Measurements from ENCODE around the gene SYNPR. TPM values are rescaled to one million over a fixed set of nuclear protein-coding genes. Genes with fewer than 3 reads are reported as not detected.

SYNPR gene
- total RNA-seq, 1 experiment from 2014 or later: 0.85 TPM

GRCh38 chr3:63508771-63509170, 230.7 kb downstream of the SYNPR start:
- ChIA-PET POLR2A (no interaction called here), CTCF (no interaction called here)
- Mint-ChIP-seq H3K4me1 (peaks cover 37% of the 10 kb centered on the region), H3K36me3 (no peaks in the 10 kb centered on the region), H3K4me3 (no peak overlapping the region), H3K27me3 (ENCODE audit: low read depth) (no peaks in the 10 kb centered on the region), H3K9me3 (peaks cover 4% of the 10 kb centered on the region), H3K27ac (no peak overlapping the region)
- DNase-seq (ENCODE audit: low spot score): no peak
- TF ChIP-seq E2F4 (CRISPR knock-in tag; IDR thresholded peaks at IDR 0.05; ENCODE audit: borderline replicate concordance, low read depth): no peak
- ATAC-seq: no peak

- no peak for TF ChIP-seq SMAD3 (CRISPR knock-in tag; IDR thresholded peaks at IDR 0.05; ENCODE audit: borderline replicate concordance)
- TF ChIP-seq ETV6 (CRISPR knock-in tag; IDR thresholded peaks at IDR 0.05): no peak
- TF ChIP-seq CREB1 (CRISPR knock-in tag; IDR thresholded peaks at IDR 0.05): no peak
- TF ChIP-seq ZNF532 (CRISPR knock-in tag; IDR thresholded peaks at IDR 0.05; ENCODE audit: borderline replicate concordance): no peak
- no peak for TF ChIP-seq ZNF219 (CRISPR knock-in tag; IDR thresholded peaks at IDR 0.05; ENCODE audit: borderline replicate concordance)
- TF ChIP-seq HMGXB4 (CRISPR knock-in tag; IDR thresholded peaks at IDR 0.05): no peak
- TF ChIP-seq STAT6 (CRISPR knock-in tag; conservative IDR thresholded peaks at IDR 0.05; ENCODE audit: low read depth): no peak
- no peak for TF ChIP-seq TEAD4 (CRISPR knock-in tag; IDR thresholded peaks at IDR 0.05)
- TF ChIP-seq SP1 (CRISPR knock-in tag; conservative IDR thresholded peaks at IDR 0.05): no peak
- CTCF ChIA-PET: no interaction called here
- no peak overlapping the region for H3K4me3 Mint-ChIP-seq
- no peaks in the 10 kb centered on the region for H3K9me3 Mint-ChIP-seq
- ATAC-seq: no peak
- H3K27ac Mint-ChIP-seq: no peak overlapping the region
- no peaks in the 10 kb centered on the region for H3K36me3 Mint-ChIP-seq
- POLR2A ChIA-PET: no interaction called here
- DNase-seq (ENCODE audit: low spot score): no peak
- H3K4me1 Mint-ChIP-seq: peaks cover 37% of the 10 kb centered on the region
- no peaks in the 10 kb centered on the region for H3K27me3 Mint-ChIP-seq (ENCODE audit: low read depth)
These were observed 235.7 kb downstream of the SYNPR start for GRCh38 chr3:63513791-63514190.

GRCh38 chr3:63514678-63515077, 236.6 kb downstream of the SYNPR start:
- ChIA-PET CTCF (no interaction called here), POLR2A (no interaction called here)
- H3K9me3 Mint-ChIP-seq: no peaks in the 10 kb centered on the region
- no peak overlapping the region for H3K27ac Mint-ChIP-seq
- no peak overlapping the region for H3K4me3 Mint-ChIP-seq
- H3K36me3 Mint-ChIP-seq: no peaks in the 10 kb centered on the region
- no peak for ATAC-seq
- peaks cover 37% of the 10 kb centered on the region for H3K4me1 Mint-ChIP-seq
- H3K27me3 Mint-ChIP-seq (ENCODE audit: low read depth): no peaks in the 10 kb centered on the region
- TF ChIP-seq EMX1 (CRISPR knock-in tag; IDR thresholded peaks at IDR 0.05) (no peak), ZNF425 (CRISPR knock-in tag; conservative IDR thresholded peaks at IDR 0.05) (no peak), RELA (CRISPR knock-in tag; IDR thresholded peaks at IDR 0.05; ENCODE audit: borderline replicate concordance) (no peak)
- no peak for DNase-seq (ENCODE audit: low spot score)

All from WTC11 (cell line).